ENCODE results near the gene ING5.
A peak's percentile ranks its signal among the peaks of the same experiment; 100 is the strongest.

Gene ING5

GRCh38 chr2:241733391-241734207, 31.8 kb downstream of the ING5 start:
- TF ChIP-seq, protein P1, sequence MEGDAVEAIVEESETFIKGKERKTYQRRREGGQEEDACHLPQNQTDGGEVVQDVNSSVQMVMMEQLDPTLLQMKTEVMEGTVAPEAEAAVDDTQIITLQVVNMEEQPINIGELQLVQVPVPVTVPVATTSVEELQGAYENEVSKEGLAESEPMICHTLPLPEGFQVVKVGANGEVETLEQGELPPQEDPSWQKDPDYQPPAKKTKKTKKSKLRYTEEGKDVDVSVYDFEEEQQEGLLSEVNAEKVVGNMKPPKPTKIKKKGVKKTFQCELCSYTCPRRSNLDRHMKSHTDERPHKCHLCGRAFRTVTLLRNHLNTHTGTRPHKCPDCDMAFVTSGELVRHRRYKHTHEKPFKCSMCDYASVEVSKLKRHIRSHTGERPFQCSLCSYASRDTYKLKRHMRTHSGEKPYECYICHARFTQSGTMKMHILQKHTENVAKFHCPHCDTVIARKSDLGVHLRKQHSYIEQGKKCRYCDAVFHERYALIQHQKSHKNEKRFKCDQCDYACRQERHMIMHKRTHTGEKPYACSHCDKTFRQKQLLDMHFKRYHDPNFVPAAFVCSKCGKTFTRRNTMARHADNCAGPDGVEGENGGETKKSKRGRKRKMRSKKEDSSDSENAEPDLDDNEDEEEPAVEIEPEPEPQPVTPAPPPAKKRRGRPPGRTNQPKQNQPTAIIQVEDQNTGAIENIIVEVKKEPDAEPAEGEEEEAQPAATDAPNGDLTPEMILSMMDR (IDR thresholded peaks at IDR 0.05; ENCODE audit: low read depth, low read length, poor library complexity, severe bottlenecking): no peak
- TF ChIP-seq EZH2phosphoT487 (IDR thresholded peaks at IDR 0.05; ENCODE audit: borderline replicate concordance, low read length): no peak
- H3F3A ChIP-seq (ENCODE audit: control insufficient read depth, insufficient read depth): no peaks in the 10 kb centered on the region; the same call in 1 of the 2 replicates
- H3K4me2 ChIP-seq (ENCODE audit: low read length): peak overlapping the region; percentile 94
- peak overlapping the region; percentile 99 for H3K4me3 ChIP-seq (ENCODE audit: low read length)
- H3K9me3 ChIP-seq (ENCODE audit: control insufficient read depth, insufficient read depth, low read length): no peaks in the 10 kb centered on the region
- H3K79me2 ChIP-seq (ENCODE audit: control insufficient read depth, low read length): peaks cover 41% of the 10 kb centered on the region
- no peaks in the 10 kb centered on the region for H3K9me2 ChIP-seq (replicated peaks; ENCODE audit: control insufficient read depth, low read length)
- no peak overlapping the region for H3K27ac ChIP-seq (ENCODE audit: low read depth, low read length)
- peaks cover 32% of the 10 kb centered on the region for H3K36me3 ChIP-seq (ENCODE audit: control insufficient read depth, low read length)
- H3K27me3 ChIP-seq (ENCODE audit: control insufficient read depth, low read length): no peaks in the 10 kb centered on the region
- 0 out of 2 replicates have a peak, but pooled peaks cover 2% of the 10 kb centered on the region for H4K20me1 ChIP-seq (ENCODE audit: control insufficient read depth, insufficient read depth, low read depth, low read length)
- H3K4me1 ChIP-seq (ENCODE audit: control insufficient read depth, low read length): peaks cover 16% of the 10 kb centered on the region

DNA sequence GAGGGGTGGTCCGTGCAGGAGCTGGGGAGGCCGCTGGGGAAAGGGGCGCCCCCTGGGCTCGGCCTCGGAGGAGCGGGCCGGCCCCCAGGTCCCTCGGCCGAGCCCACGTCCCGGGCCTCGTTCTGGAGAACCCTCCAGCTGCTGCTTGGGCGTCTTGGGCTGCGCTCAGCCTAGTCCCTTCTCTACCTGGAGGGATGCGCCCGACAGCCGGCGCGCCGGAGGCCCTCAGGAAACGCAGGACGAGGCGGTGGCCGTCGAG, 32.3 kb downstream of the ING5 start:
- H3K4me2 ChIP-seq (ENCODE audit: low read length): peak overlapping the region; percentile 94
- no peaks in the 10 kb centered on the region for H3K27me3 ChIP-seq (ENCODE audit: control insufficient read depth, low read length)
- H3K79me2 ChIP-seq (ENCODE audit: control insufficient read depth, low read length): peaks cover 47% of the 10 kb centered on the region
- no peak for TF ChIP-seq EZH2phosphoT487 (IDR thresholded peaks at IDR 0.05; ENCODE audit: borderline replicate concordance, low read length)
- TF ChIP-seq, protein P1 (IDR thresholded peaks at IDR 0.05; ENCODE audit: low read depth, low read length, poor library complexity, severe bottlenecking): peak; percentile 33
- no peaks in the 10 kb centered on the region for H3K9me2 ChIP-seq (replicated peaks; ENCODE audit: control insufficient read depth, low read length)
- H3K9me3 ChIP-seq (ENCODE audit: control insufficient read depth, insufficient read depth, low read length): no peaks in the 10 kb centered on the region
- H3K4me3 ChIP-seq (ENCODE audit: low read length): peak overlapping the region; percentile 99
- H3K27ac ChIP-seq (ENCODE audit: low read depth, low read length): no peak overlapping the region
- peaks cover 38% of the 10 kb centered on the region for H3K36me3 ChIP-seq (ENCODE audit: control insufficient read depth, low read length)
- H3K4me1 ChIP-seq (ENCODE audit: control insufficient read depth, low read length): peaks cover 16% of the 10 kb centered on the region
- 0 out of 2 replicates have a peak, but pooled peaks cover 2% of the 10 kb centered on the region for H4K20me1 ChIP-seq (ENCODE audit: control insufficient read depth, insufficient read depth, low read depth, low read length)
- no peaks in the 10 kb centered on the region; the same call in 1 of the 2 replicates for H3F3A ChIP-seq (ENCODE audit: control insufficient read depth, insufficient read depth)

GRCh38 chr2:241734467-241735208, 32.8 kb downstream of the ING5 start, which contains the start of gene D2HGDH:
Gene D2HGDH (plus strand): TSS chr2:241734630. CDS start chr2:241735225, 595 bp downstream.
- H3K79me2 ChIP-seq (ENCODE audit: control insufficient read depth, low read length): peaks cover 52% of the 10 kb centered on the region
- H3K36me3 ChIP-seq (ENCODE audit: control insufficient read depth, low read length): peaks cover 43% of the 10 kb centered on the region
- H3K9me2 ChIP-seq (replicated peaks; ENCODE audit: control insufficient read depth, low read length): no peaks in the 10 kb centered on the region
- 0 out of 2 replicates have a peak, but pooled peaks cover 2% of the 10 kb centered on the region for H4K20me1 ChIP-seq (ENCODE audit: control insufficient read depth, insufficient read depth, low read depth, low read length)
- H3F3A ChIP-seq (ENCODE audit: control insufficient read depth, insufficient read depth): no peaks in the 10 kb centered on the region; the same call in 1 of the 2 replicates
- peak within 1 kb of the TSS; percentile 72 for H3K27ac ChIP-seq (ENCODE audit: low read depth, low read length)
- peak within 1 kb of the TSS; percentile 94 for H3K4me2 ChIP-seq (ENCODE audit: low read length)
- no peaks in the 10 kb centered on the region for H3K9me3 ChIP-seq (ENCODE audit: control insufficient read depth, insufficient read depth, low read length)
- H3K4me3 ChIP-seq (ENCODE audit: low read length): peak within 1 kb of the TSS; percentile 99
- peaks cover 16% of the 10 kb centered on the region for H3K4me1 ChIP-seq (ENCODE audit: control insufficient read depth, low read length)
- TF ChIP-seq, protein P1 (IDR thresholded peaks at IDR 0.05; ENCODE audit: low read depth, low read length, poor library complexity, severe bottlenecking): no peak
- no peak for TF ChIP-seq EZH2phosphoT487 (IDR thresholded peaks at IDR 0.05; ENCODE audit: borderline replicate concordance, low read length)
- H3K27me3 ChIP-seq (ENCODE audit: control insufficient read depth, low read length): no peaks in the 10 kb centered on the region
